Lower leg skin (tissue), 4 donors: ENCODE measurements around the gene APOE. TPM values are rescaled to one million over a fixed set of nuclear protein-coding genes. Genes with fewer than 3 reads are reported as not detected.
A peak's percentile ranks its signal among the peaks of the same experiment; 100 is the strongest.

Experiments
- DNase-seq, 2 donors: peaks; one replicate each; pipeline ENCODE4 v3.0.0-alpha.2; 2019; ENCODE audit warnings: low spot score in 2 of 2
- H3K4me3 ChIP-seq: fragments of 200-600 bp; sonication (generic); 2 replicates; pipeline ENCODE4 v1.5.1; 2017; ENCODE audit warnings: mild to moderate bottlenecking, low read depth; ENCODE audit not compliant: poor library complexity, severe bottlenecking
- POLR2A ChIP-seq, 2 donors: fragments of 450-650 bp; IDR thresholded peaks; one replicate each; pipeline ENCODE4 v1.6.1; 2016 to 2017; ENCODE audit warnings: antibody characterized with exemption in 2 of 2, mild to moderate bottlenecking in 1 of 2, moderate library complexity in 1 of 2
- WGBS, 2 donors: methylation state at CpG; one replicate each; pipeline ENCODE4 v1.1.5; 2018; 5-methylcytosine and 5-hydroxymethylcytosine counted together
- intact Hi-C: fragments of 100-400 bp; cut with DNase I; formaldehyde crosslinking; loops from one replicate; pipeline ENCODE4 v1.15.0; 2023; ENCODE audit warnings: low total_unique reads
- total RNA-seq, 4 donors: library from RNA; depleted of rRNA; stranded (reverse); fragments of >200 nt; gene quantifications; one replicate each; pipeline ENCODE4 v1.1.0, GENCODE V29; 2016
- TF ChIP-seq, protein P1 (sequence below), 3 donors: fragments of 450-650 bp; IDR thresholded peaks; one replicate each; pipeline ENCODE4 v1.5.1; 2016; ENCODE audit warnings: antibody characterized with exemption in 3 of 3, mild to moderate bottlenecking in 3 of 3, moderate library complexity in 2 of 3

The APOE gene
- total RNA-seq, 4 donors from 2014 or later: 511 to 997 (median 747) TPM

DNA sequence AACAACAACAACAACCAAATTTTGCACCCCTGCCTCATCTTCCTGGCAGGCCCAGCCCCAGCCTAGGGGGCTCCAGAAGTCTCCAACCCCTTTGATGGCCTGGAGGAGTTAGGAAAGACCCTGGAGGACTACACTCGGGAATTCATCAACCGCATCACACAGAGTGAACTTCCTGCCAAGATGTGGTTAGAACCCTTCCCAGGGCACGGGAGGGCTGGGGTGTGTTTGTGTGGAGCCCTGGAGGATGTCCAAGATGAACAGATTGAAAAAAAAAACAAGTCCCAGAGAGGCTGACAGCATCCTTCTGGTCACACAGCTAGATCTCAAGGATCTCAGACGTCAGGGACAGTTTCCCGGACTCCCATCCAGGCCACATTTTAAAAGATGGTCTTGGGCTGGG lies 22.1 kb downstream of the APOE start:
- WGBS, 2 donors: 28 to 29% methylated on average over 5 of the region's 5 CpGs
- no peak overlapping the region for H3K4me3 ChIP-seq
- intact Hi-C loops: no loop called here
- no peak for DNase-seq
- TF ChIP-seq, protein P1, sequence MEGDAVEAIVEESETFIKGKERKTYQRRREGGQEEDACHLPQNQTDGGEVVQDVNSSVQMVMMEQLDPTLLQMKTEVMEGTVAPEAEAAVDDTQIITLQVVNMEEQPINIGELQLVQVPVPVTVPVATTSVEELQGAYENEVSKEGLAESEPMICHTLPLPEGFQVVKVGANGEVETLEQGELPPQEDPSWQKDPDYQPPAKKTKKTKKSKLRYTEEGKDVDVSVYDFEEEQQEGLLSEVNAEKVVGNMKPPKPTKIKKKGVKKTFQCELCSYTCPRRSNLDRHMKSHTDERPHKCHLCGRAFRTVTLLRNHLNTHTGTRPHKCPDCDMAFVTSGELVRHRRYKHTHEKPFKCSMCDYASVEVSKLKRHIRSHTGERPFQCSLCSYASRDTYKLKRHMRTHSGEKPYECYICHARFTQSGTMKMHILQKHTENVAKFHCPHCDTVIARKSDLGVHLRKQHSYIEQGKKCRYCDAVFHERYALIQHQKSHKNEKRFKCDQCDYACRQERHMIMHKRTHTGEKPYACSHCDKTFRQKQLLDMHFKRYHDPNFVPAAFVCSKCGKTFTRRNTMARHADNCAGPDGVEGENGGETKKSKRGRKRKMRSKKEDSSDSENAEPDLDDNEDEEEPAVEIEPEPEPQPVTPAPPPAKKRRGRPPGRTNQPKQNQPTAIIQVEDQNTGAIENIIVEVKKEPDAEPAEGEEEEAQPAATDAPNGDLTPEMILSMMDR (IDR thresholded peaks at IDR 0.05): no peak
- TF ChIP-seq POLR2A (IDR thresholded peaks at IDR 0.05): no peak

GRCh38 chr19:44930088-44930487 lies 24.5 kb downstream of the APOE start:
- intact Hi-C loops: no loop called here
- no peak overlapping the region for H3K4me3 ChIP-seq
- no peak for TF ChIP-seq POLR2A (IDR thresholded peaks at IDR 0.05)
- TF ChIP-seq, protein P1 (IDR thresholded peaks at IDR 0.05): no peak
- no peak for DNase-seq
- WGBS, 2 donors: 87 to 91% methylated on average over 7 of the region's 7 CpGs

DNA sequence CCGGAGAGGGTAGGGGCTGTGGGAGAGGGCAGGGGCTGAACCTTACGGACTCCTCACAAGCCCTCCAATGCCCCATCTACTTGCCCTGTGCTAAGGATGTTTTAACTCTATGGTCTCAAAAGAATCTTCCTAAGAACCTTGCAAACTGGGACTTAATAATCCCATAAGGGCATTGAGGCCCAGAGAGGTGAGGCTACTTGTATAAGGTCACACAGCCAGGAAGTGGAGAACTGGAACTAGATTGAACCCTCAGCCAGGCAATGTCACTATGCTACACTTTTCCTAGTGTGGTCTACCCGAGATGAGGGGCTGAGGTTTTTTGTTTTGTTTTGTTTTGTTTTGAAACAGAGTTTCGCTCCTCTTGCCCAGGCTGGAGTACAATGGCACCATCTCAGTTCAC lies 25.9 kb downstream of the APOE start:
- H3K4me3 ChIP-seq: no peak overlapping the region
- DNase-seq: no peak
- 90 to 94% methylated on average over 4 of the region's 4 CpGs for WGBS, 2 donors
- TF ChIP-seq POLR2A (IDR thresholded peaks at IDR 0.05): no peak
- TF ChIP-seq, protein P1 (IDR thresholded peaks at IDR 0.05): no peak
- intact Hi-C loops: no loop called here

- WGBS, 2 donors: 72 to 84% methylated on average over 5 of the region's 5 CpGs
- TF ChIP-seq, protein P1 (IDR thresholded peaks at IDR 0.05): no peak
- no peak for TF ChIP-seq POLR2A (IDR thresholded peaks at IDR 0.05)
- intact Hi-C loops: no loop called here
- no peak for DNase-seq
- no peak overlapping the region for H3K4me3 ChIP-seq
These were observed 34.1 kb downstream of the APOE start for GRCh38 chr19:44939668-44940067.

GRCh38 chr19:44942067-44942571 lies 36.5 kb downstream of the APOE start, which contains the start of gene APOC4:
APOC4 (plus strand) TSS chr19:44942237; CDS start chr19:44942278, 41 bp downstream.
- DNase-seq: no peak
- TF ChIP-seq, protein P1 (IDR thresholded peaks at IDR 0.05): no peak
- TF ChIP-seq POLR2A (IDR thresholded peaks at IDR 0.05): no peak
- intact Hi-C loops: no loop called here
- no peak within 1 kb of the TSS for H3K4me3 ChIP-seq
- 82 to 88% methylated on average over 14 of the region's 14 CpGs for WGBS, 2 donors

DNA sequence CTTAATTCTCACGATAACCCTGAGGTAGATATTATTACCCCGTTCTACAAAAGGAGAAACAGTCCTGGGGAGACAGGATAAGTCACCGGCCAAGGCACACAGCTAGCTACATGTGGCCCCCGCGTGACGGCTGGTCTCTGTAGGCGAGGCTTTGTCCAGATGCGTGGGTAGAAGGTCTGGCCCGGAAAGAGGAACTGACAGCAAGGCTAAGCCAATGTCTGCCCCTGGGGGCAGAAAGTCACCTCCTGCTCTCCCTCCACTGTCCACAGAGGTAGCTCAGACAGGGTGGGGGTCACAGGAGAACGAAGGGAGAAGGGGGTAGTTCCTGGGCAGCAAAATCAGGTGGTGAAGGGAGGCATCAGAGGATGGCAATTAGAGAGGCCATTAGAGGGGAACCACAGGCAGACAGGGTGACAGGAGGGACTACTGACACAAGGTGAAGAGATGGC lies 38.2 kb downstream of the APOE start:
- intact Hi-C loops: no loop called here
- 59 to 63% methylated on average over 10 of the region's 10 CpGs for WGBS, 2 donors
- TF ChIP-seq, protein P1 (IDR thresholded peaks at IDR 0.05): no peak
- TF ChIP-seq POLR2A (IDR thresholded peaks at IDR 0.05): no peak
- no peak overlapping the region for H3K4me3 ChIP-seq
- peak; percentile 37 to 90 for DNase-seq
